HG03442 (cell line): ENCODE data around the gene TSC22D1.

Experiments used
- ATAC-seq: cut with Tn5 transposase; IDR thresholded peaks from one replicate; pipeline ENCODE4 v1.9.1; 2021; ENCODE audit warnings: mild to moderate bottlenecking, moderate library complexity; ENCODE audit not compliant: unreplicated experiment

TSC22D1 gene

GRCh38 chr13:44433863-44434765 is 142.0 kb downstream of the TSC22D1 start:
- ATAC-seq: no peak

GRCh38 chr13:44432650-44433049 is 143.5 kb downstream of the TSC22D1 start:
- no peak for ATAC-seq

- no peak for ATAC-seq
Observed at GRCh38 chr13:44431150-44431549, 145.0 kb downstream of the TSC22D1 start.

- no peak for ATAC-seq
Observed at GRCh38 chr13:44429311-44429710, 146.8 kb downstream of the TSC22D1 start.

- ATAC-seq: no peak
Observed at GRCh38 chr13:44426461-44426860, 149.7 kb downstream of the TSC22D1 start.

GRCh38 chr13:44425815-44426078 is 150.4 kb downstream of the TSC22D1 start:
- no peak for ATAC-seq

GRCh38 chr13:44425041-44425814 is 150.9 kb downstream of the TSC22D1 start:
- no peak for ATAC-seq

- ATAC-seq: no peak
Observed at GRCh38 chr13:44423824-44424223, 152.3 kb downstream of the TSC22D1 start.

- ATAC-seq: no peak
Observed at GRCh38 chr13:44422755-44423643, 153.1 kb downstream of the TSC22D1 start.

GRCh38 chr13:44421853-44422525 is 154.1 kb downstream of the TSC22D1 start:
- no peak for ATAC-seq

GRCh38 chr13:44420376-44421220 is 155.5 kb downstream of the TSC22D1 start:
- no peak for ATAC-seq

GRCh38 chr13:44417876-44418275 is 158.3 kb downstream of the TSC22D1 start:
- no peak for ATAC-seq

- ATAC-seq: no peak
Observed at GRCh38 chr13:44417446-44417845, 158.7 kb downstream of the TSC22D1 start.

GRCh38 chr13:44416744-44417143 is 159.4 kb downstream of the TSC22D1 start:
- ATAC-seq: no peak

- no peak for ATAC-seq
Observed at GRCh38 chr13:44416301-44416700, 159.8 kb downstream of the TSC22D1 start.

- ATAC-seq: no peak
Observed at GRCh38 chr13:44415815-44416214, 160.3 kb downstream of the TSC22D1 start.

GRCh38 chr13:44414716-44415115 is 161.4 kb downstream of the TSC22D1 start:
- no peak for ATAC-seq

GRCh38 chr13:44413095-44413494 is 163.0 kb downstream of the TSC22D1 start:
- ATAC-seq: no peak

GRCh38 chr13:44412346-44412935 is 163.7 kb downstream of the TSC22D1 start:
- no peak for ATAC-seq
